ENCODE measurements around the gene PRKN. TPM values are rescaled to one million over a fixed set of nuclear protein-coding genes. Genes with fewer than 3 reads are reported as not detected.

Gene PRKN
- total RNA-seq, 1 donor from 2014 or later: 2.6 TPM

DNA sequence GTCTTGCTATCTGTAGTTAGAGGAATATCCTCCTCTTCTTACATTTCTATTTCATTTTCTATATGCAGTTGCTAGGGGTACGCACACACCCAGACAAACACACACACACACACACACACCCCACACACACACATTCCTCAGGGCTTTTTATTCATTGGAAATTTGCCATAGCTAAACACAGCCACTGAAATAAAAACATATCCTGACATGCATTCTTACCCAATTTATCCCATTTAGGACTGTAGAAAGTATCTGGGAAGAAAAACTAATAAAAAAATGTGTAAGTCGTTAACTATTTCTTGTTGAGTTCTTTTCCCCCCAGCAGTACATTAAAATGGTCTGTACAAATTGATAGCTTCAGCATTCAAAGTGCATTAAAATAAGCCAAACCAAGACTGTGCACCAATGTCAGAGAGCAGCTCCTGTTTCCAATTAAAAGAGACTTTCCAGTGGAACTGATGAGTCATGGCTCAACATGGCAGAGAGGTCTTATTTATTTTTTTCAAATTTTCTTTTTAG, 1095.8 kb downstream of the PRKN start:
- no peak overlapping the region for H3K27ac ChIP-seq
- no peak for DNase-seq (ENCODE audit: low spot score in 2 of 2)
- H3K36me3 ChIP-seq: no peaks in the 10 kb centered on the region
- H3K4me3 ChIP-seq: no peak overlapping the region
- H3K4me1 ChIP-seq: peaks cover 0 to 5% of the 10 kb centered on the region in 2 donors
- no peaks in the 10 kb centered on the region for H3K27me3 ChIP-seq
- no peaks in the 10 kb centered on the region for H3K9me3 ChIP-seq
- intact Hi-C loops (cut with DNase I): no loop called here
- TF ChIP-seq, protein P1, sequence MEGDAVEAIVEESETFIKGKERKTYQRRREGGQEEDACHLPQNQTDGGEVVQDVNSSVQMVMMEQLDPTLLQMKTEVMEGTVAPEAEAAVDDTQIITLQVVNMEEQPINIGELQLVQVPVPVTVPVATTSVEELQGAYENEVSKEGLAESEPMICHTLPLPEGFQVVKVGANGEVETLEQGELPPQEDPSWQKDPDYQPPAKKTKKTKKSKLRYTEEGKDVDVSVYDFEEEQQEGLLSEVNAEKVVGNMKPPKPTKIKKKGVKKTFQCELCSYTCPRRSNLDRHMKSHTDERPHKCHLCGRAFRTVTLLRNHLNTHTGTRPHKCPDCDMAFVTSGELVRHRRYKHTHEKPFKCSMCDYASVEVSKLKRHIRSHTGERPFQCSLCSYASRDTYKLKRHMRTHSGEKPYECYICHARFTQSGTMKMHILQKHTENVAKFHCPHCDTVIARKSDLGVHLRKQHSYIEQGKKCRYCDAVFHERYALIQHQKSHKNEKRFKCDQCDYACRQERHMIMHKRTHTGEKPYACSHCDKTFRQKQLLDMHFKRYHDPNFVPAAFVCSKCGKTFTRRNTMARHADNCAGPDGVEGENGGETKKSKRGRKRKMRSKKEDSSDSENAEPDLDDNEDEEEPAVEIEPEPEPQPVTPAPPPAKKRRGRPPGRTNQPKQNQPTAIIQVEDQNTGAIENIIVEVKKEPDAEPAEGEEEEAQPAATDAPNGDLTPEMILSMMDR (IDR thresholded peaks at IDR 0.05): no peak

DNA sequence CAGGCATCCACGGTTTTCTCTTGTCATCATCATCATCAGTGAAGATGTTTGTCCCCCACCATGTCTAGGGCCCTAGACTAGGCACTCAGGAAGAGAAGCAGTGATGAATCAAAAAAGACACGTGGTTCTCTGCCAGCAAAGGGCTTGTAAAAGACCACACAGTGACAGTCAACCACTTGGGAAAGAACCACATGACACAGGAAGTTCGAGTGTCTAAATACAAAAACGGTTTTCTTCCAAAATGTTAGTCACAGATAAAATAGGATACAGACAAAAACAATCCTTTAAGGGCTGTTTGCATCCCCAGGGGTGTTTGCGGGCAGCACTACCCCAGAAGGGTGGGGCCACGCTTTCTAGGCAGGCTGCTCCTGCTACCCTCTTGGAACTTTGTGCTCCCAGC, 1096.9 kb downstream of the PRKN start:
- no peaks in the 10 kb centered on the region for H3K9me3 ChIP-seq
- no peaks in the 10 kb centered on the region for H3K36me3 ChIP-seq
- H3K4me3 ChIP-seq: no peak overlapping the region
- TF ChIP-seq, protein P1 (IDR thresholded peaks at IDR 0.05): no peak
- H3K4me1 ChIP-seq: peaks cover 0 to 5% of the 10 kb centered on the region in 2 donors
- H3K27ac ChIP-seq: no peak overlapping the region
- DNase-seq (ENCODE audit: low spot score in 2 of 2): no peak
- H3K27me3 ChIP-seq: no peaks in the 10 kb centered on the region
- intact Hi-C loops (cut with DNase I): no loop called here

DNA sequence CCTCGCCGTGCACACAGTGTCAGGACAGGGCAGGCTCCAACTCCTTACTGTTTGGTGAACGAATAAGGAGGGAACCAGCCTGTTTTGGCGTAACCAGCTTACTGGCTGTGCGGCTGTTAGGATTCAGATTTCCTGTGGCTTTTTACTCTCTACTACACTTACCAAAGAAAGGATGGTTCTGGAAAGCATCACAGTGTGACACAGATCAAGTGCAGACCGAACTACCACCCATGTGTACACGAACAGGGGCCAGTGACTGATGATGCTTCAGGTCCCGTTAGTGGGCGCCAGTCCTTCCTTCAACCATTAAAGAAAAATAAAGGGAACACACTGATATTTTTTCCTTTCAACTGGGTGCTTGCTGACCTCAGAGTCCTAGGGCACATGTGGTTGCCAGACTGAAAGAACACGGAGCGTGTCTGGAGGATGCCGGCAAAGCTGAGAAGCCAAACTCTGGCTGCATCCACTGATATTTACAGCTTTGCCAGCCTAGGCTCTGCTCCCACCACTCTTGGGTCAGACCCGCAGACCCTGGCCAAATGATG, 1101.4 kb downstream of the PRKN start:
- intact Hi-C loops (cut with DNase I): no loop called here
- H3K27ac ChIP-seq: no peak overlapping the region
- no peak for DNase-seq (ENCODE audit: low spot score in 2 of 2)
- H3K36me3 ChIP-seq: no peaks in the 10 kb centered on the region
- H3K4me1 ChIP-seq: peaks cover 0 to 2% of the 10 kb centered on the region in 2 donors
- H3K9me3 ChIP-seq: no peaks in the 10 kb centered on the region
- no peaks in the 10 kb centered on the region for H3K27me3 ChIP-seq
- no peak overlapping the region for H3K4me3 ChIP-seq
- TF ChIP-seq, protein P1 (IDR thresholded peaks at IDR 0.05): no peak

DNA sequence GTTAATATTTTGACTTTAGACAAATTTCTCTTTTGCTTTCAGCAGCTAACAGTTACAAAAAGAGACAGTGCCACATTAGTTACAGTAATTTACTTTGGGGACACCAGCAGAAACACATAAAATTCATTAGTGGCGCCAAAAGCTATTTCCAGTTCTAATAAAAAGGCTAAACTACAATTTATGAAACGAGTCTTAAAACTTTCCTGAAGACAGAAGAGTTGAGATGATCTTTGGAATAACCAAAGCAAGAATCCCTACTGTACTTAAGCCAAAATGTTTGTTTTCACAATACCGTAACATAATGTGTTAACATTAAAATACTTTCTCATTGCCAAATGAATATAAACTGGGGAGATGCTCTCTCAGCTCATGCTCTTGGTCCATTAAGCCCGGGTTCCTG, 1103.5 kb downstream of the PRKN start:
- TF ChIP-seq, protein P1 (IDR thresholded peaks at IDR 0.05): no peak
- Histone ChIP-seq H3K4me1 (no peaks in the 10 kb centered on the region), H3K27me3 (no peaks in the 10 kb centered on the region), H3K4me3 (no peak overlapping the region), H3K36me3 (no peaks in the 10 kb centered on the region), H3K9me3 (no peaks in the 10 kb centered on the region), H3K27ac (no peak overlapping the region)
- intact Hi-C loops (cut with DNase I): no loop called here
- no peak for DNase-seq (ENCODE audit: low spot score in 2 of 2)

DNA sequence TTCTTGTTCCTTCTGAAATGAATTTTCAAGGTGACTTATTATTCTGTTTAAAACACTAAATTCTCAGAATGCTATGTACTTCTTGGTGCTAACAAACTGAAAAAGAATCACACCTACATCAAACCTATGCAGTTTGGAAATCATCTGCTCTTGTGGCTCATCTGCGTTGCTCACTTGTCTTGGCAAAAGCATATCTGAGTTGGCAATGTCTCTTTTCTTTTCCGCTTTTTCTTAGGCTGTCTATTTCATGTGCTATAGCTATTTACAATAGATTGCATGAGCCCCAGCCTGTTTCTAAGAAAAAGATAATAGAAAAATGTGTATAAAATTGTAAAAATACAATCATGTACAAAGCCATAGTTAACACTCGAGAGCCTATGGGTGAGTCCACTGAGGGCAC, 1104.8 kb downstream of the PRKN start:
- Histone ChIP-seq H3K9me3 (no peaks in the 10 kb centered on the region), H3K27me3 (no peaks in the 10 kb centered on the region), H3K4me3 (no peak overlapping the region), H3K4me1 (no peaks in the 10 kb centered on the region), H3K27ac (no peak overlapping the region), H3K36me3 (no peaks in the 10 kb centered on the region)
- DNase-seq (ENCODE audit: low spot score in 2 of 2): no peak
- intact Hi-C loops (cut with DNase I): no loop called here
- TF ChIP-seq, protein P1 (IDR thresholded peaks at IDR 0.05): no peak
